ENCODE measurements around the gene UGT8.

Gene UGT8

GRCh38 chr4:114674080-114674479 lies 75.5 kb downstream of the UGT8 start:
- TF ChIP-seq CTCF (IDR thresholded peaks at IDR 0.05; ENCODE audit: borderline replicate concordance, control extremely low read depth, extremely low read depth, insufficient read depth, missing control alignments): no peak
- DNase-seq (ENCODE audit: low spot score): no peak
- in situ Hi-C loops (cut with MboI; ENCODE audit: low sequenced_read_pairs, unreplicated experiment): no loop called here

- in situ Hi-C loops (cut with MboI; ENCODE audit: low sequenced_read_pairs, unreplicated experiment): loop anchor here (25.0 kb wide), 2 partner anchors 715 to 1290 kb away; no protein-coding TSS in a partner anchor
- no peak for DNase-seq (ENCODE audit: low spot score)
Observed at GRCh38 chr4:114677346-114677979, 78.9 kb downstream of the UGT8 start.

GRCh38 chr4:114684462-114684861 lies 85.9 kb downstream of the UGT8 start:
- TF ChIP-seq CTCF (IDR thresholded peaks at IDR 0.05; ENCODE audit: borderline replicate concordance, control extremely low read depth, extremely low read depth, insufficient read depth, missing control alignments): no peak
- DNase-seq (ENCODE audit: low spot score): no peak
- in situ Hi-C loops (cut with MboI; ENCODE audit: low sequenced_read_pairs, unreplicated experiment): loop anchor here (25.0 kb wide), 2 partner anchors 722 to 1297 kb away; no protein-coding TSS in a partner anchor

More at GRCh38 chr4:114677346-114677979, 78.9 kb downstream of the UGT8 start:
- TF ChIP-seq CTCF (IDR thresholded peaks at IDR 0.05; ENCODE audit: borderline replicate concordance, control extremely low read depth, extremely low read depth, insufficient read depth, missing control alignments): no peak

- no peak for TF ChIP-seq CTCF (IDR thresholded peaks at IDR 0.05; ENCODE audit: borderline replicate concordance, control extremely low read depth, extremely low read depth, insufficient read depth, missing control alignments)
- DNase-seq (ENCODE audit: low spot score): no peak
- in situ Hi-C loops (cut with MboI; ENCODE audit: low sequenced_read_pairs, unreplicated experiment): loop anchor here (25.0 kb wide), 2 partner anchors 726 to 1301 kb away; no protein-coding TSS in a partner anchor
Observed at GRCh38 chr4:114688059-114688458, 89.5 kb downstream of the UGT8 start.

GRCh38 chr4:114690571-114690970 lies 92.0 kb downstream of the UGT8 start:
- TF ChIP-seq CTCF (IDR thresholded peaks at IDR 0.05; ENCODE audit: borderline replicate concordance, control extremely low read depth, extremely low read depth, insufficient read depth, missing control alignments): no peak
- in situ Hi-C loops (cut with MboI; ENCODE audit: low sequenced_read_pairs, unreplicated experiment): loop anchor here (25.0 kb wide), 2 partner anchors 728 to 1303 kb away; no protein-coding TSS in a partner anchor
- no peak for DNase-seq (ENCODE audit: low spot score)

- DNase-seq (ENCODE audit: low spot score): no peak
- no peak for TF ChIP-seq CTCF (IDR thresholded peaks at IDR 0.05; ENCODE audit: borderline replicate concordance, control extremely low read depth, extremely low read depth, insufficient read depth, missing control alignments)
- in situ Hi-C loops (cut with MboI; ENCODE audit: low sequenced_read_pairs, unreplicated experiment): loop anchor here (25.0 kb wide), 2 partner anchors 730 to 1305 kb away; no protein-coding TSS in a partner anchor
Observed at GRCh38 chr4:114691865-114692264, 93.3 kb downstream of the UGT8 start.
